ENCODE results near the gene KIF16B.

DNA sequence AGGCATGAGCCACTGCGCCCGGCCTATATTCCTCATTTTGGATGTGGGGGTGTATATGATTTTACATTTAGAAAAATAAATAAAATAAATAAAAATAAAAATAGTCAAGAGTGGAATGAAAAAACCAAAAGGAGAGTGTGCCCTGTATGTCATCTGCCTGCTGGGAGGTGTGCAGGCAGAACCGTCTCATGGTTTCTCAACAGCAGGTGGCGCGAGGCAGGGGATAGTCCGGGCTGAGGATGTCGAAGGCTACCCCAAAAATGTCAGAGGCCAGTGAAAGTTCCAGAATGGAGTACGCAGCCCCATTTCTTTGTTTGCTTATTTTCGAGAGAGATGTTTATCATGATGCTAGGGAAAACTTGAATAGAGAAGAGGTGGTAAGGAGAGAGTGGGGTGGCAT is 16.4 kb upstream of the KIF16B start:
- no peak for TF ChIP-seq POLR2AphosphoS5 (IDR thresholded peaks at IDR 0.05; ENCODE audit: low read depth, low read length)
- no peak for TF ChIP-seq REST (IDR thresholded peaks at IDR 0.05; ENCODE audit: insufficient read depth in 1 of 2, low read depth in 2 of 2, low read length in 2 of 2)
- no peak for TF ChIP-seq SIN3A (IDR thresholded peaks at IDR 0.05; ENCODE audit: borderline replicate concordance, insufficient read depth, low read length)
- no peak for TF ChIP-seq TAF1 (IDR thresholded peaks at IDR 0.05; ENCODE audit: borderline replicate concordance, insufficient read depth, low read length)
- no peak for TF ChIP-seq FOXP2 (optimal IDR thresholded peaks at IDR 0.05; ENCODE audit: borderline replicate concordance, extremely low read depth, extremely low read length, insufficient read depth)
